GM12878 (cell line): ENCODE results near the gene CCDC169. TPM values are rescaled to one million over a fixed set of nuclear protein-coding genes. Genes with fewer than 3 reads are reported as not detected.

Source experiments
- ATAC-seq: fragments of 200-7000 bp; cut with Tn5 transposase; 3 replicates; pipeline ENCODE4 v1.9.1; 2020; ENCODE audit warnings: mild to moderate bottlenecking, moderate library complexity
- BruUV-seq: library from RNA; stranded (reverse); fragments of 400-500 nt; replicated peaks from 2 replicates; lab custom pipeline; 2021; lab: Mats Ljungman, UMichigan
- CTCF ChIA-PET: fragments of 300-600 bp; sonication (Branson Sonifier 250); formaldehyde crosslinking; extraction: SDS; loops from one replicate; lab custom pipeline; 2021; ENCODE audit warnings: inconsistent platforms; lab: Yijun Ruan, JAX
- POLR2A ChIA-PET: fragments of 350-600 bp; formaldehyde crosslinking; extraction: SDS; loops from one replicate; lab custom pipeline; 2021; ENCODE audit warnings: inconsistent platforms; lab: Charles Lee
- RAD21 ChIA-PET: fragments of 300-600 bp; sonication (Branson Sonifier 250); formaldehyde crosslinking; loops from one replicate; lab custom pipeline; 2023; ENCODE audit warnings: antibody characterized with exemption; ENCODE audit not compliant: unreplicated experiment; lab: Charles Lee
- SMC1A ChIA-PET: fragments of 300-600 bp; sonication (Branson Sonifier 250); formaldehyde crosslinking; loops from one replicate; lab custom pipeline; 2023; ENCODE audit not compliant: unreplicated experiment, uncharacterized antibody; lab: Charles Lee
- DNase-seq: peaks from one replicate; pipeline ENCODE4 v3.0.0-alpha.2; 2011; ENCODE audit warnings: low read depth, low spot score
- FAIRE-seq: peaks from 3 replicates; lab custom pipeline; 2011; peaks lifted over from hg19 to GRCh38; lab: Jason Lieb, UNC
- H2AFZ ChIP-seq: 2 replicates; pipeline ENCODE4 v1.6.0; 2011; ENCODE audit warnings: low read depth, low read length, control low read depth; ENCODE audit not compliant: control insufficient read depth
- H3K27ac ChIP-seq: 2 replicates; pipeline ENCODE4 v1.5.1; 2011; ENCODE audit warnings: control low read depth; ENCODE audit not compliant: control insufficient read depth, insufficient read depth
- H3K27me3 ChIP-seq, 2 experiments: replicated peaks in 1 of 2; 2 replicates each; pipeline versions ENCODE4 v1.6.0 to v1.6.1; 2011; ENCODE audit warnings: low read length in 1 of 2; ENCODE audit not compliant: control insufficient read depth in 2 of 2, insufficient read depth in 2 of 2
- H3K36me3 ChIP-seq, 2 experiments: 2 replicates each; pipeline ENCODE4 v1.5.1; 2011; ENCODE audit warnings: low read length in 1 of 2; ENCODE audit not compliant: control insufficient read depth in 2 of 2, insufficient read depth in 2 of 2
- H3K4me1 ChIP-seq: 2 replicates; pipeline ENCODE4 v1.6.1; 2011; ENCODE audit warnings: mild to moderate bottlenecking, low read length, moderate library complexity, mixed read lengths; ENCODE audit not compliant: control insufficient read depth, insufficient read depth
- H3K4me2 ChIP-seq: 2 replicates; pipeline ENCODE4 v1.6.0; 2011; ENCODE audit warnings: control low read depth; ENCODE audit not compliant: control insufficient read depth, insufficient read depth
- H3K4me3 ChIP-seq: fragments of 200-600 bp; sonication (generic); 2 replicates; pipeline ENCODE4 v1.5.1; 2016
- H3K79me2 ChIP-seq: 2 replicates; pipeline ENCODE4 v1.6.0; 2011; ENCODE audit warnings: low read length; ENCODE audit not compliant: control insufficient read depth, insufficient read depth
- H3K9ac ChIP-seq: 2 replicates; pipeline ENCODE4 v1.8.0; 2011; ENCODE audit warnings: low read length, control low read depth, mixed read lengths; ENCODE audit not compliant: control insufficient read depth, insufficient read depth
- H3K9me3 ChIP-seq: replicated peaks from 3 replicates; pipeline ENCODE4 v1.5.1; 2011; ENCODE audit warnings: mild to moderate bottlenecking, low read length; ENCODE audit not compliant: control insufficient read depth, insufficient read depth
- H4K20me1 ChIP-seq: 2 replicates; pipeline ENCODE4 v1.6.0; 2011; ENCODE audit not compliant: control insufficient read depth, insufficient read depth
- TCF3 ChIP-seq: IDR thresholded peaks from 2 replicates; pipeline ENCODE4 v1.6.1; 2012; ENCODE audit warnings: low read depth, mild to moderate bottlenecking, low read length, borderline replicate concordance; ENCODE audit not compliant: insufficient read depth
- ZNF274 ChIP-seq: IDR thresholded peaks from one replicate; pipeline ENCODE4 v1.8.0; 2011; ENCODE audit not compliant: insufficient read length, insufficient read depth
- WGBS: methylation state at CpG from one replicate; pipeline ENCODE4 v1.1.6; 2016; ENCODE audit warnings: low lambda C conversion rate; ENCODE audit not compliant: insufficient replicate concordance, insufficient coverage; ENCODE audit errors: missing lambda C conversion rate; 5-methylcytosine and 5-hydroxymethylcytosine counted together
- in situ Hi-C: fragments of 300-500 bp; cut with MboI; formaldehyde crosslinking; loops from 9 replicates; pipeline ENCODE4 v1.14.3; 2018; ENCODE audit warnings: mixed read lengths
- intact Hi-C: fragments of 100-400 bp; cut with micrococcal nuclease; formaldehyde crosslinking; loops from one replicate; pipeline ENCODE4 v1.14.2; 2022; ENCODE audit not compliant: unreplicated experiment
- polyA plus RNA-seq, 11 experiments: library from polyadenylated mRNA; depleted of rRNA in 4 of 11; unstranded in 6 of 11; stranded (reverse) in 5 of 11; fragments of >200 nt; fragmentation: Nextera tagmentation in 4 of 11; fragmentation: Illumina TruSeq in 1 of 11; extraction: Ambion mirVana in 4 of 11; extraction: Trizol in 1 of 11; gene quantifications; 1 replicate in 1 of 11; 2 replicates in 10 of 11; pipeline versions ENCODE4 v1.2.1 to v1.2.3, GENCODE V29; 2011 to 2016; ENCODE audit warnings: inconsistent platforms in 2 of 11, missing spikeins in 2 of 11, low read depth in 1 of 11
- total RNA-seq, 4 experiments: library from RNA; depleted of rRNA in 3 of 4; stranded (reverse); fragments of >200 nt in 3 of 4; fragmentation: Illumina TruSeq in 1 of 4; extraction: Trizol in 1 of 4; gene quantifications; 2 replicates each; pipeline versions ENCODE4 v1.2.1 to v1.2.3, GENCODE V29; 2013 to 2021
- TF ChIP-seq, protein P1 (sequence below): fragments of 450-650 bp; conservative IDR thresholded peaks from 2 replicates; pipeline ENCODE4 v1.6.1; 2017; ENCODE audit warnings: mild to moderate bottlenecking, moderate library complexity

The CCDC169 gene
- total and polyA plus RNA-seq, 10 of the 15 experiments (the other 5 are each of a cell fraction or from before 2014, with no cell fraction given): 0.13 to 1.4 (median 0.24) TPM; not detected in 4

DNA sequence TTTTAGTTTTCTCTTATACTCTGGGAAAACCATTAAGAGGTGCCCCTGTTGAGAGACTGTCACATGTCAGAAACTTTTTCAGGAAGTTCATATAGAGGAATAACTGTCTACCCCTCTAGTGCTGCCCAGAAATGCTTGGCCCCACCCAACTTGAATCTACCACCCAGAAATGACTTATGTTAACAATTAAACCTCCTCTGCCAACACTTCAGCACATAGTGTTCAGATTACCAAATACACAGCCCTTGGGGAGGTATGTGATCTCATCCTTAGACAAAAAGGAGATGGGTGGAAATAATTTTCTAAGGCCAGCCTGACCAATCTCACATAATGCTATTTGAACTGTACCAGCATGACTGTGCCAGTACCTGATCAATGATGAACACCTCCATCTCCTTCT is 35.6 kb downstream of the CCDC169 start:
- no peak for FAIRE-seq
- Histone ChIP-seq H4K20me1 (no peaks in the 10 kb centered on the region), H3K27me3 (no peaks in the 10 kb centered on the region), H3K4me3 (no peak overlapping the region), H3K27ac (no peak overlapping the region), H3K9ac (no peak overlapping the region), H2AFZ (no peak overlapping the region), H3K9me3 (no peaks in the 10 kb centered on the region; the same call in 2 of the 3 replicates), H3K79me2 (no peaks in the 10 kb centered on the region), H3K4me1 (no peaks in the 10 kb centered on the region), H3K4me2 (no peak overlapping the region), H3K36me3 (no peaks in the 10 kb centered on the region)
- no peak for ATAC-seq
- CTCF ChIA-PET: no interaction called here
- POLR2A ChIA-PET: no interaction called here
- RAD21 ChIA-PET: no interaction called here
- no peak for DNase-seq
- in situ Hi-C loops (no loop called here), intact Hi-C loops (no loop called here)
- BruUV-seq: no TSS peak
- SMC1A ChIA-PET: no interaction called here
- TF ChIP-seq, protein P1, sequence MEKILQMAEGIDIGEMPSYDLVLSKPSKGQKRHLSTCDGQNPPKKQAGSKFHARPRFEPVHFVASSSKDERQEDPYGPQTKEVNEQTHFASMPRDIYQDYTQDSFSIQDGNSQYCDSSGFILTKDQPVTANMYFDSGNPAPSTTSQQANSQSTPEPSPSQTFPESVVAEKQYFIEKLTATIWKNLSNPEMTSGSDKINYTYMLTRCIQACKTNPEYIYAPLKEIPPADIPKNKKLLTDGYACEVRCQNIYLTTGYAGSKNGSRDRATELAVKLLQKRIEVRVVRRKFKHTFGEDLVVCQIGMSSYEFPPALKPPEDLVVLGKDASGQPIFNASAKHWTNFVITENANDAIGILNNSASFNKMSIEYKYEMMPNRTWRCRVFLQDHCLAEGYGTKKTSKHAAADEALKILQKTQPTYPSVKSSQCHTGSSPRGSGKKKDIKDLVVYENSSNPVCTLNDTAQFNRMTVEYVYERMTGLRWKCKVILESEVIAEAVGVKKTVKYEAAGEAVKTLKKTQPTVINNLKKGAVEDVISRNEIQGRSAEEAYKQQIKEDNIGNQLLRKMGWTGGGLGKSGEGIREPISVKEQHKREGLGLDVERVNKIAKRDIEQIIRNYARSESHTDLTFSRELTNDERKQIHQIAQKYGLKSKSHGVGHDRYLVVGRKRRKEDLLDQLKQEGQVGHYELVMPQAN: no peak
- no peak for TF ChIP-seq ZNF274

DNA sequence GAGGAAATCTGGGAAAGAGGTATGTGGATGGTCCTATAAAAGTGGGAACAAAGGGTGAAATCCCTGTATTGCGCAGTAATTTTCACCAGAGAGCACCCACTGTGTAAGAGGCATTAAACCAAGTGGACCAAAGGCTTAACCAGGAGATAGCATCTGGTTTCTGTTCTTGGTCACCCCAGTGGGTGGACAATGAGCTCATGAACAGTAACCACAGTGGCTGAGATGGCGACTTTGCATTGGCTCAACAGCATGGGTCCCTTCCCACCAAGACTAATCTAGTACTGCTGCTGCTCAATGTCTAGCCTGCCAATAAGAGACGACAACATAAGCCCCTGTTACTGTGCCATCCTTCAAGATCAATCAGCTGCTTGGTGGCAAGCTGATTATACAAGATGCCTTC is 36.6 kb downstream of the CCDC169 start:
- ATAC-seq (no peak), FAIRE-seq (no peak), DNase-seq (no peak)
- Histone ChIP-seq H4K20me1 (no peaks in the 10 kb centered on the region), H3K4me1 (no peaks in the 10 kb centered on the region), H3K36me3 (no peaks in the 10 kb centered on the region), H3K4me2 (no peak overlapping the region), H3K27me3 (no peaks in the 10 kb centered on the region), H3K4me3 (no peak overlapping the region), H3K27ac (no peak overlapping the region), H2AFZ (no peak overlapping the region), H3K9ac (no peak overlapping the region), H3K9me3 (no peaks in the 10 kb centered on the region; the same call in 2 of the 3 replicates), H3K79me2 (no peaks in the 10 kb centered on the region)
- 26% methylated on average over 3 of the region's 3 CpGs for WGBS
- intact Hi-C loops: no loop called here
- RAD21 ChIA-PET: no interaction called here
- SMC1A ChIA-PET: interaction anchor here (1.8 kb wide), 1 partner anchor 14 kb away, joined by 5 read pairs; no protein-coding TSS in a partner anchor
- no peak for TF ChIP-seq TCF3
- in situ Hi-C loops: no loop called here
- POLR2A ChIA-PET: no interaction called here
- no TSS peak for BruUV-seq
- CTCF ChIA-PET: no interaction called here
